Activated naive CD4-positive, alpha-beta T cell treated with anti-CD3 and anti-CD28 coated beads for 36 hours (primary cell): ENCODE measurements around the gene COPS6. TPM values are rescaled to one million over a fixed set of nuclear protein-coding genes. Genes with fewer than 3 reads are reported as not detected.

ENCODE experiments used
- CTCF ChIA-PET: fragments of 350-600 bp; sonication (Branson Sonifier 250); formaldehyde crosslinking; loops from one replicate; lab custom pipeline; 2021; ENCODE audit warnings: antibody characterized with exemption; lab: Charles Lee
- DNase-seq: peaks from one replicate; pipeline ENCODE4 v3.0.0-alpha.2; 2020
- H3K27ac Mint-ChIP-seq: one replicate; pipeline ENCODE4 v1.8.0; 2021; ENCODE audit warnings: mild to moderate bottlenecking, mixed read lengths
- H3K27me3 Mint-ChIP-seq: one replicate; pipeline ENCODE4 v1.8.0; 2021; ENCODE audit warnings: low read depth, mixed read lengths
- H3K36me3 Mint-ChIP-seq: one replicate; pipeline ENCODE4 v1.8.0; 2021; ENCODE audit warnings: low read depth, mixed read lengths
- H3K4me1 Mint-ChIP-seq: one replicate; pipeline ENCODE4 v1.8.0; 2021; ENCODE audit warnings: low read depth, mixed read lengths
- H3K4me3 Mint-ChIP-seq: one replicate; pipeline ENCODE4 v1.8.0; 2021; ENCODE audit warnings: mild to moderate bottlenecking, moderate library complexity, mixed read lengths
- H3K9me3 Mint-ChIP-seq: one replicate; pipeline ENCODE4 v1.8.0; 2021; ENCODE audit warnings: mixed read lengths
- intact Hi-C: fragments of 100-400 bp; cut with micrococcal nuclease; formaldehyde crosslinking; loops from one replicate; pipeline ENCODE4 v1.15.1; 2023
- total RNA-seq, 2 experiments: library from RNA; stranded (reverse); gene quantifications; one replicate each; pipeline ENCODE4 v1.2.3, GENCODE V29; 2021

The COPS6 gene
- total RNA-seq, 2 experiments from 2014 or later = 97.1 to 97.8 TPM

- Mint-ChIP-seq H3K9me3 (no peaks in the 10 kb centered on the region), H3K4me1 (peaks cover 29% of the 10 kb centered on the region), H3K36me3 (peaks cover 13% of the 10 kb centered on the region), H3K27me3 (no peaks in the 10 kb centered on the region), H3K4me3 (peak within 1 kb of the TSS; percentile 88), H3K27ac (peak within 1 kb of the TSS; percentile 86)
- DNase-seq = peak; percentile 99
- CTCF ChIA-PET = interaction anchor here (0.7 to 1.2 kb wide), 5 partner anchors 11 to 168 kb away, joined by 3 to 9 read pairs (median 4); no protein-coding TSS in a partner anchor
- intact Hi-C loops = loop anchor here (1.0 to 5.0 kb wide), 12 partner anchors 20 to 705 kb away; partner anchors contain the start of genes AP4M1, BUD31, MBLAC1 and MCM7
Observed at GRCh38 chr7:100081535-100082102, 7.2 kb upstream of the COPS6 start, which contains the start of gene ZNF3. ZNF3 (minus strand) TSS chr7:100081723; CDS start chr7:100077357, 4,366 bp downstream.

DNA sequence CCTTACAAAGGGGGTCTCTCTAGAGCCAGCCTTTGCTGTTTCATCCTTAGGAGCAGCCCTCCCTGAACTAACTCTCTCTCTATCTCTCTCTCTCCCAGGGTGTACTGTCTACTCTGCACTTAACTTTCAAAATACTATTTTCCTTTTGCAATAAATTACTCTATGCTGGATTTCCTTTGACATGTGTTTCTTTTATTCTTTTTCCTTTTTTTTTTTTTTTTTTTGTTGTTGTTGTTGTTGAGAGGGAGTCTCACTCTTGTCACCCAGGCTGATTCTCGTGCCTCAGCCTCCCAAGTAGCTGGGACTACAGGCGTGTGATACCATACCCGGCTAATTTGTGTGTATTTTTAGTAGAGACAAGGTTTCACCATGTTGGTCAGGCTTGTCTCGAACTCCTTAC is 5.8 kb upstream of the COPS6 start:
- intact Hi-C loops = loop anchor here (1.0 to 5.0 kb wide), 4 partner anchors 48 to 707 kb away; partner anchors contain the start of genes BUD31, MEPCE, PDAP1 and ZCWPW1
- no peak for DNase-seq
- no peaks in the 10 kb centered on the region for H3K27me3 Mint-ChIP-seq
- H3K4me3 Mint-ChIP-seq = peak overlapping the region; percentile 88
- peak overlapping the region; percentile 86 for H3K27ac Mint-ChIP-seq
- CTCF ChIA-PET = interaction anchor here (0.6 to 1.2 kb wide), 14 partner anchors 10 to 174 kb away, joined by 3 to 9 read pairs (median 4); no protein-coding TSS in a partner anchor
- peaks cover 8% of the 10 kb centered on the region for H3K36me3 Mint-ChIP-seq
- peaks cover 34% of the 10 kb centered on the region for H3K4me1 Mint-ChIP-seq
- no peaks in the 10 kb centered on the region for H3K9me3 Mint-ChIP-seq

GRCh38 chr7:100085515-100085914 is 3.3 kb upstream of the COPS6 start:
- intact Hi-C loops = no loop called here
- H3K27ac Mint-ChIP-seq = no peak overlapping the region
- H3K9me3 Mint-ChIP-seq = no peaks in the 10 kb centered on the region
- no peak for DNase-seq
- peaks cover 5% of the 10 kb centered on the region for H3K36me3 Mint-ChIP-seq
- CTCF ChIA-PET = interaction anchor here (1.6 kb wide), 1 partner anchor 95 kb away, joined by 4 read pairs; no protein-coding TSS in a partner anchor
- peaks cover 31% of the 10 kb centered on the region for H3K4me1 Mint-ChIP-seq
- no peak overlapping the region for H3K4me3 Mint-ChIP-seq
- H3K27me3 Mint-ChIP-seq = no peaks in the 10 kb centered on the region

- Mint-ChIP-seq H3K4me3 (peak overlapping the region; percentile 13), H3K27ac (peak overlapping the region; percentile 2), H3K9me3 (no peaks in the 10 kb centered on the region), H3K4me1 (peaks cover 38% of the 10 kb centered on the region), H3K36me3 (peaks cover 15% of the 10 kb centered on the region), H3K27me3 (no peaks in the 10 kb centered on the region)
- CTCF ChIA-PET = no interaction called here
- intact Hi-C loops = no loop called here
- no peak for DNase-seq
Observed at GRCh38 chr7:100087055-100087750, 1.6 kb upstream of the COPS6 start.

- H3K9me3 Mint-ChIP-seq = no peaks in the 10 kb centered on the region
- no peaks in the 10 kb centered on the region for H3K27me3 Mint-ChIP-seq
- no peak for DNase-seq
- peaks cover 24% of the 10 kb centered on the region for H3K36me3 Mint-ChIP-seq
- peak overlapping the region; percentile 90 for H3K27ac Mint-ChIP-seq
- peak overlapping the region; percentile 88 for H3K4me3 Mint-ChIP-seq
- peaks cover 36% of the 10 kb centered on the region for H3K4me1 Mint-ChIP-seq
- CTCF ChIA-PET = interaction anchor here (1.0 kb wide), 1 partner anchor 41 kb away, joined by 3 read pairs; no protein-coding TSS in a partner anchor
- intact Hi-C loops = no loop called here
Observed at GRCh38 chr7:100088095-100088620, 611 bp upstream of the COPS6 start.

DNA sequence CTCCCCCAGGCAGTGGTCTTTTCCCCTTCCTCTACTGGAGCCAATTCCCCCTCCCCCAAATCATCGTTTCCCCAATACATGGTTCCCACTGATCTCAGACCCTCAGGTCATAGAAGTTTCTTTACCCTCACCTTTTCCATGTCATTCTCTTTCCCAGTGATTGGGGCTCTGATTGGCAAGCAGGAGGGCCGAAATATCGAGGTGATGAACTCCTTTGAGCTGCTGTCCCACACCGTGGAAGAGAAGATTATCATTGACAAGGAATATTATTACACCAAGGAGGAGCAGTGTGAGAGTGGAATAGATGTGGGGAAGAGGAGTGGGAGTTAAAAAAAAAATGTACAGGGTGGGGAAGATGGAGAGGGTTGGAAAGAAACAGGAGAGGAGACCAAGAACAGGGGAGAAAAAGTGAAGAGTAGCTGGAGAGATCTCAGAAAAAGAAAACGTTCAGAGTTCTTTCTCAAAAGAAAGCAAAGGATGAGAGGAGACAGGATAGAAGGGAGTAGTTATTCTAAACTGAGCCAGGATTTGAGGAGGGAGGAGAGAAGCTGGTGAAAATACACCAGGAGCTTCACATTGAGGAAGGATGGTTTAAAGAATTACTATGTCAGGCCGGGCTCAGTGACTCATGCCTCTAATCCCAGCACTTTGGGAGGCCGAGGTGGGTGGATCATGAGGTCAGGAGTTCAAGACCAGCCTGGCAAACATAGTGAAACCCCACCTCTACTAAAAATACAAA is 858 bp downstream of the COPS6 start:
- DNase-seq = no peak
- CTCF ChIA-PET = interaction anchor here (0.6 to 1.6 kb wide), 3 partner anchors 10 to 95 kb away, joined by 4 to 5 read pairs (median 4); partner anchors contain the start of genes AP4M1 and MCM7
- Mint-ChIP-seq H3K27me3 (no peaks in the 10 kb centered on the region), H3K27ac (peak overlapping the region; percentile 90), H3K4me3 (peak overlapping the region; percentile 88), H3K9me3 (no peaks in the 10 kb centered on the region), H3K4me1 (peaks cover 36% of the 10 kb centered on the region), H3K36me3 (peaks cover 38% of the 10 kb centered on the region)
- intact Hi-C loops = loop anchor here (1.0 kb wide), 1 partner anchor 12 kb away; the partner anchor contains the start of genes AP4M1 and MCM7

DNA sequence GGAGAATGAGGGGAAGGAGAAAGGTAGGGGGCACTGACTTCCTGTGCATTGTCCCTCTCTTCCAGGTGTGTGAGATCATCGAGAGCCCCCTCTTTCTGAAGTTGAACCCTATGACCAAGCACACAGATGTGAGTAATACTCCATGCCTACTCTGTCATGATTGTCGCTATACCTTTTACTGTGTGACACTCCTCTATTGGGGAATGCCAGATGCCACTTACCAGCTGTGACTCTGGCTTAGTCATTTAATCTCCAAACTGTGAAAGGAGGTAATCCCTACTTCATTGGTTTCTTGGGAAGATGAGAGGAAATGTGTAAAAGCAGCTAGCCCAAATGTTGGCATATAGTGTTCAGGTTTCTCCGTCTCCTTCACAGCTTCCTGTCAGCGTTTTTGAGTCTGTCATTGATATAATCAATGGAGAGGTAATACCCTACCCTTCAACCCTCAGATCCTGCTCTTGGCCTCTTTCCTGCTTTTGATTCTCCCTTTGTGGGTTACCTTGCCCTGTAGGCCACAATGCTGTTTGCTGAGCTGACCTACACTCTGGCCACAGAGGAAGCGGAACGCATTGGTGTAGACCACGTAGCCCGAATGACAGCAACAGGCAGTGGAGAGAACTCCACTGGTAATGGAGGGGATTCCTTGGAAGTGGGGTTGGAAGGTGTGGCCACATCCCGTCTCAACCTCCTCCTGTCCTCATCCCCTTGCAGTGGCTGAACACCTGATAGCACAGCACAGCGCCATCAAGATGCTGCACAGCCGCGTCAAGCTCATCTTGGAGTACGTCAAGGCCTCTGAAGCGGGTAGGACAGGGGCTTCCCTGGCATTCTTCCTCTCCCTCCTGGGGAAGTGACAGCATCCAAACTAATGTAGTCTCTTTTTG is 2.0 kb downstream of the COPS6 start:
- CTCF ChIA-PET = interaction anchor here (0.6 to 1.6 kb wide), 4 partner anchors 9 to 42 kb away, joined by 3 to 4 read pairs (median 4); partner anchors contain the start of genes AP4M1 and MCM7
- Mint-ChIP-seq H3K4me3 (no peak overlapping the region), H3K9me3 (no peaks in the 10 kb centered on the region), H3K27ac (peak overlapping the region; percentile 39), H3K27me3 (no peaks in the 10 kb centered on the region), H3K4me1 (peaks cover 43% of the 10 kb centered on the region), H3K36me3 (peaks cover 49% of the 10 kb centered on the region)
- no peak for DNase-seq
- intact Hi-C loops = no loop called here

- peak overlapping the region; percentile 39 for H3K27ac Mint-ChIP-seq
- H3K27me3 Mint-ChIP-seq = no peaks in the 10 kb centered on the region
- peaks cover 46% of the 10 kb centered on the region for H3K4me1 Mint-ChIP-seq
- H3K4me3 Mint-ChIP-seq = no peak overlapping the region
- no peaks in the 10 kb centered on the region for H3K9me3 Mint-ChIP-seq
- intact Hi-C loops = no loop called here
- CTCF ChIA-PET = interaction anchor here (0.6 to 1.6 kb wide), 4 partner anchors 9 to 538 kb away, joined by 3 to 4 read pairs (median 3); no protein-coding TSS in a partner anchor
- peaks cover 57% of the 10 kb centered on the region for H3K36me3 Mint-ChIP-seq
- DNase-seq = peak; percentile 27
Observed at GRCh38 chr7:100091411-100092181, 2.8 kb downstream of the COPS6 start.

DNA sequence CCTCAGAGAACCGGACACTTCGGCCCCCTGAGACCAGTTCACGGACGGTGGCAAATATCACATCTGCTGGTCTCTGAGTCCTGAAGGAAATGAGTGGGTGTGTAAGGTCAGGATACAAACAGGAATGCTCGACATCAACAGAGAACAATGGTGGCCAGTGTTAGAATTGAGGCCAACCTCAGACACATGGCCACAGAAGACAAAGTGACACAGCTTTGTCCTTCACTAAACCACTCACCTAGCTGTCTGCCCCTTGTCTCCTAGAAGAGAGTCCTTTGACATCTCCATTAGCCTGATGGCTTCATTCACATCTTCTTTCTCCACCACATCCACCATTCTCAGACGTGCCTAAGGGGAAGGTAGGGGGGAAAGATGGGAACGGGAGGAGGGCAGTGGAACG is 4.3 kb downstream of the COPS6 start:
- Mint-ChIP-seq H3K9me3 (no peaks in the 10 kb centered on the region), H3K4me3 (no peak overlapping the region), H3K27me3 (no peaks in the 10 kb centered on the region), H3K4me1 (peaks cover 50% of the 10 kb centered on the region), H3K27ac (no peak overlapping the region), H3K36me3 (peaks cover 68% of the 10 kb centered on the region)
- intact Hi-C loops = no loop called here
- CTCF ChIA-PET = interaction anchor here (1.6 kb wide), 1 partner anchor 11 kb away, joined by 4 read pairs; no protein-coding TSS in a partner anchor
- DNase-seq = no peak

GRCh38 chr7:100093498-100093897 is 4.7 kb downstream of the COPS6 start:
- Mint-ChIP-seq H3K27me3 (no peaks in the 10 kb centered on the region), H3K27ac (no peak overlapping the region), H3K9me3 (no peaks in the 10 kb centered on the region), H3K4me1 (peaks cover 53% of the 10 kb centered on the region), H3K36me3 (peaks cover 73% of the 10 kb centered on the region), H3K4me3 (no peak overlapping the region)
- CTCF ChIA-PET = interaction anchor here (1.6 kb wide), 1 partner anchor 11 kb away, joined by 4 read pairs; no protein-coding TSS in a partner anchor
- intact Hi-C loops = no loop called here
- no peak for DNase-seq
